HepG2 (cell line): ENCODE data around the gene SEMA3G. TPM values are rescaled to one million over a fixed set of nuclear protein-coding genes. Genes with fewer than 3 reads are reported as not detected.

Experiments
- CHCHD3 ChIP-seq: sonication (generic); formaldehyde crosslinking; IDR thresholded peaks from 2 replicates; pipeline ENCODE4 v1.8.0; 2022; ENCODE audit warnings: mild to moderate bottlenecking, missing genetic modification reagents, moderate library complexity
- FIP1L1 ChIP-seq: fragments of 200-400 bp; formaldehyde crosslinking; IDR thresholded peaks from 2 replicates; pipeline ENCODE4 v1.6.1; 2018; ENCODE audit warnings: low read depth, mild to moderate bottlenecking, low read length, moderate library complexity, borderline replicate concordance; ENCODE audit not compliant: insufficient read depth
- GRHL1 ChIP-seq: sonication (generic); formaldehyde crosslinking; conservative IDR thresholded peaks from 2 replicates; pipeline ENCODE4 v1.8.0; 2022; ENCODE audit warnings: missing genetic modification reagents
- HCFC1 ChIP-seq: fragments of 150-350 bp; IDR thresholded peaks from 2 replicates; pipeline ENCODE4 v1.6.1; 2014; ENCODE audit warnings: low read depth, low read length
- HNRNPL ChIP-seq: fragments of 200-400 bp; formaldehyde crosslinking; IDR thresholded peaks from 2 replicates; pipeline ENCODE4 v1.6.1; 2017; ENCODE audit warnings: mild to moderate bottlenecking, low read depth, low read length
- PAX8 ChIP-seq: sonication (generic); formaldehyde crosslinking; IDR thresholded peaks from 2 replicates; pipeline ENCODE4 v1.8.0; 2022; ENCODE audit warnings: mild to moderate bottlenecking, missing genetic modification reagents, borderline replicate concordance
- POLR2AphosphoS2 ChIP-seq: IDR thresholded peaks from 2 replicates; pipeline ENCODE4 v1.6.1; 2011; ENCODE audit warnings: low read depth, low read length, improper control_type of control experiment
- SNAI1 ChIP-seq: sonication (generic); formaldehyde crosslinking; IDR thresholded peaks from 2 replicates; pipeline ENCODE4 v1.5.0; 2020; ENCODE audit warnings: mild to moderate bottlenecking, missing genetic modification reagents, borderline replicate concordance
- THAP11 ChIP-seq: IDR thresholded peaks from 2 replicates; pipeline ENCODE4 v1.6.1; 2016; ENCODE audit warnings: missing biosample characterization, missing genetic modification reagents
- ZBTB38 ChIP-seq: sonication (generic); formaldehyde crosslinking; IDR thresholded peaks from 2 replicates; pipeline ENCODE4 v1.5.1; 2020; ENCODE audit warnings: mild to moderate bottlenecking, missing genetic modification reagents
- ZFP36L1 ChIP-seq: sonication (generic); formaldehyde crosslinking; IDR thresholded peaks from 2 replicates; pipeline ENCODE4 v1.8.0; 2022; ENCODE audit warnings: mild to moderate bottlenecking, missing genetic modification reagents, moderate library complexity
- ZNF256 ChIP-seq: sonication (generic); formaldehyde crosslinking; conservative IDR thresholded peaks from 2 replicates; pipeline ENCODE4 v1.4.0; 2020; ENCODE audit warnings: missing genetic modification reagents
- polyA plus RNA-seq, 8 experiments: library from polyadenylated mRNA; depleted of rRNA in 3 of 8; stranded (reverse) in 7 of 8; unstranded in 1 of 8; fragments of >200 nt; fragmentation: Illumina TruSeq in 4 of 8; extraction: Trizol in 4 of 8; gene quantifications; 2 replicates each; pipeline versions ENCODE4 v1.2.1 to v1.2.3, GENCODE V29; 2011 to 2016; ENCODE audit warnings: low read depth in 4 of 8, missing spikeins in 1 of 8, mixed read lengths in 1 of 8; ENCODE audit not compliant: insufficient read depth in 1 of 8
- total RNA-seq, 5 experiments: library from RNA; depleted of rRNA; stranded (reverse); fragments of >200 nt; fragmentation: Illumina TruSeq; extraction: Trizol; gene quantifications; 2 replicates each; pipeline ENCODE4 v1.2.3, GENCODE V29; 2016; ENCODE audit warnings: low read depth in 1 of 5
- TF ChIP-seq, protein P1 (sequence below): sonication (generic); formaldehyde crosslinking; conservative IDR thresholded peaks from 2 replicates; pipeline ENCODE4 v1.4.0; 2020; ENCODE audit warnings: missing genetic modification reagents
- TF ChIP-seq, protein P2 (sequence below), 2 experiments: fragments of 450-650 bp in 1 of 2; sonication (generic) in 1 of 2; formaldehyde crosslinking in 1 of 2; IDR thresholded peaks; 2 replicates each; pipeline versions ENCODE4 v1.6.1 to v1.8.0; 2016 to 2022; ENCODE audit warnings: antibody characterized with exemption in 1 of 2, mild to moderate bottlenecking in 1 of 2, missing genetic modification reagents in 1 of 2
- TF ChIP-seq, protein P3 (sequence below), 2 experiments: fragments of 450-650 bp in 1 of 2; sonication (generic) in 1 of 2; formaldehyde crosslinking; IDR thresholded peaks; 2 replicates each; pipeline versions ENCODE4 v1.5.0 to v1.8.0; 2020 to 2022; ENCODE audit warnings: mild to moderate bottlenecking in 1 of 2, missing genetic modification reagents in 1 of 2

The SEMA3G gene
- total and polyA plus RNA-seq, 2 of the 13 experiments (the other 11 are each of a cell fraction or from before 2014, with no cell fraction given): 6.1 to 8.3 TPM

DNA sequence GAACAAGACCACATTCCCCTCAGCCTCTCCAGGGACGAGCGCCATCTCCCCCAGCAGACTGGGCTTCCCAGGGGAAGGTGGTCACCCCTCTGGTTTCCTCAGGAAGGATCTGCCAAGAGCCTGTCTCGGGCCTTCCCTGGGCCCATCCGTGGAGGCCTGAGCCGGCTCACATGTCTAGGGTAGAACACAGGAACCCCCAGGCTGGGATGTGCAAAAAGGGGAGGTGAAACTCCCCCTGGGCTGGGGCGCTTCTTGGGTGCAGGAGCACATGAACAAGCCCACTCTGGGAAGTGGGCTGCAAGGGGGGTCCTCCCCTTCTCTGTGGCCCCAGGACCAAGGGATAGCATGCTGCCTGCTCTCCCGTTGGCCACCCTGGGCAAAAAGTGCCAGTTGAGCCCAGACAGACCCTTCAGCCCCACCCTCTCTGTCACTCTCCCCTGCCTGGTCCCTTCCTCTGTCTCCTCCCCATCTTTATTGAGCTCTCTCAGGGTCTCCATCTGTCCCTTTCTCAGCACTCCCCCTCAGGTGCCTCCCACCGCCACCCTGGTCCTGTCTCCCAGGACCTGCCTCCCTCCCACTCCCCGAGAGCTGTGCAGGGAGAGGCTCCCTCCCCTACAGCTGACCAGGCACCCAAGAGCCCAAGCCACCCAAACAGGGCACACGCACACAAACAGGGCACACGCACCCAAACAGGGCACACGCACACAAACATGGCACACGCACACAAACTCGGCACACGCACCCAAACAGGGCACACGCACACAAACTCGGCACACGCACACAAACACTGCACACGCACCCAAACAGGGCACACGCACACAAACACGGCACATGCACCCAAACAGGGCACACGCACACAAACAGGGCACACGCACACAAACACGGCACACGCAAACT, 864 bp downstream of the SEMA3G start (continued):
- TF ChIP-seq GRHL1 (CRISPR knock-in tag): no peak
- TF ChIP-seq ZBTB38 (CRISPR knock-in tag): 0 out of 2 replicates have a peak, but pooled peaks have one; percentile 34
- TF ChIP-seq ZFP36L1 (CRISPR knock-in tag): no peak
- TF ChIP-seq, protein P1, sequence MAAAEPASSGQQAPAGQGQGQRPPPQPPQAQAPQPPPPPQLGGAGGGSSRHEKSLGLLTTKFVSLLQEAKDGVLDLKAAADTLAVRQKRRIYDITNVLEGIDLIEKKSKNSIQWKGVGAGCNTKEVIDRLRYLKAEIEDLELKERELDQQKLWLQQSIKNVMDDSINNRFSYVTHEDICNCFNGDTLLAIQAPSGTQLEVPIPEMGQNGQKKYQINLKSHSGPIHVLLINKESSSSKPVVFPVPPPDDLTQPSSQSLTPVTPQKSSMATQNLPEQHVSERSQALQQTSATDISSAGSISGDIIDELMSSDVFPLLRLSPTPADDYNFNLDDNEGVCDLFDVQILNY: no peak
- no peak for TF ChIP-seq ZNF256 (CRISPR knock-in tag)
- 0 out of 2 replicates have a peak, but pooled peaks have one; percentile 23 for TF ChIP-seq SNAI1
- no peak for TF ChIP-seq HCFC1
- TF ChIP-seq, protein P2, sequence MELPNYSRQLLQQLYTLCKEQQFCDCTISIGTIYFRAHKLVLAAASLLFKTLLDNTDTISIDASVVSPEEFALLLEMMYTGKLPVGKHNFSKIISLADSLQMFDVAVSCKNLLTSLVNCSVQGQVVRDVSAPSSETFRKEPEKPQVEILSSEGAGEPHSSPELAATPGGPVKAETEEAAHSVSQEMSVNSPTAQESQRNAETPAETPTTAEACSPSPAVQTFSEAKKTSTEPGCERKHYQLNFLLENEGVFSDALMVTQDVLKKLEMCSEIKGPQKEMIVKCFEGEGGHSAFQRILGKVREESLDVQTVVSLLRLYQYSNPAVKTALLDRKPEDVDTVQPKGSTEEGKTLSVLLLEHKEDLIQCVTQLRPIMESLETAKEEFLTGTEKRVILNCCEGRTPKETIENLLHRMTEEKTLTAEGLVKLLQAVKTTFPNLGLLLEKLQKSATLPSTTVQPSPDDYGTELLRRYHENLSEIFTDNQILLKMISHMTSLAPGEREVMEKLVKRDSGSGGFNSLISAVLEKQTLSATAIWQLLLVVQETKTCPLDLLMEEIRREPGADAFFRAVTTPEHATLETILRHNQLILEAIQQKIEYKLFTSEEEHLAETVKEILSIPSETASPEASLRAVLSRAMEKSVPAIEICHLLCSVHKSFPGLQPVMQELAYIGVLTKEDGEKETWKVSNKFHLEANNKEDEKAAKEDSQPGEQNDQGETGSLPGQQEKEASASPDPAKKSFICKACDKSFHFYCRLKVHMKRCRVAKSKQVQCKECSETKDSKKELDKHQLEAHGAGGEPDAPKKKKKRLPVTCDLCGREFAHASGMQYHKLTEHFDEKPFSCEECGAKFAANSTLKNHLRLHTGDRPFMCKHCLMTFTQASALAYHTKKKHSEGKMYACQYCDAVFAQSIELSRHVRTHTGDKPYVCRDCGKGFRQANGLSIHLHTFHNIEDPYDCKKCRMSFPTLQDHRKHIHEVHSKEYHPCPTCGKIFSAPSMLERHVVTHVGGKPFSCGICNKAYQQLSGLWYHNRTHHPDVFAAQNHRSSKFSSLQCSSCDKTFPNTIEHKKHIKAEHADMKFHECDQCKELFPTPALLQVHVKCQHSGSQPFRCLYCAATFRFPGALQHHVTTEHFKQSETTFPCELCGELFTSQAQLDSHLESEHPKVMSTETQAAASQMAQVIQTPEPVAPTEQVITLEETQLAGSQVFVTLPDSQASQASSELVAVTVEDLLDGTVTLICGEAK (IDR thresholded peaks at IDR 0.05): no peak
- TF ChIP-seq, protein P2 (CRISPR knock-in tag; IDR thresholded peaks at IDR 0.05): no peak
- TF ChIP-seq POLR2AphosphoS2: no peak
- no peak for TF ChIP-seq PAX8
- TF ChIP-seq, protein P3, sequence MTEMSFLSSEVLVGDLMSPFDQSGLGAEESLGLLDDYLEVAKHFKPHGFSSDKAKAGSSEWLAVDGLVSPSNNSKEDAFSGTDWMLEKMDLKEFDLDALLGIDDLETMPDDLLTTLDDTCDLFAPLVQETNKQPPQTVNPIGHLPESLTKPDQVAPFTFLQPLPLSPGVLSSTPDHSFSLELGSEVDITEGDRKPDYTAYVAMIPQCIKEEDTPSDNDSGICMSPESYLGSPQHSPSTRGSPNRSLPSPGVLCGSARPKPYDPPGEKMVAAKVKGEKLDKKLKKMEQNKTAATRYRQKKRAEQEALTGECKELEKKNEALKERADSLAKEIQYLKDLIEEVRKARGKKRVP (CRISPR knock-in tag; IDR thresholded peaks at IDR 0.05): no peak
- peak; percentile 63; the same call in 1 of the 2 replicates for TF ChIP-seq HNRNPL
- peak; percentile 34; the same call in 1 of the 2 replicates for TF ChIP-seq CHCHD3 (CRISPR knock-in tag)
- no peak for TF ChIP-seq FIP1L1
- TF ChIP-seq THAP11 (CRISPR knock-in tag): no peak
